ENCODE data around the gene TRIP11. TPM values are rescaled to one million over a fixed set of nuclear protein-coding genes. Genes with fewer than 3 reads are reported as not detected.
"Not testable (repeated sequence)": the region's sequence is repeated elsewhere in the genome, so short reads cannot be mapped to it uniquely, and the experiment has no call there.

Gene TRIP11
- 10 to 100 TPM; 39.7 to 64.1 (median 41.1) TPM for total RNA-seq

DNA sequence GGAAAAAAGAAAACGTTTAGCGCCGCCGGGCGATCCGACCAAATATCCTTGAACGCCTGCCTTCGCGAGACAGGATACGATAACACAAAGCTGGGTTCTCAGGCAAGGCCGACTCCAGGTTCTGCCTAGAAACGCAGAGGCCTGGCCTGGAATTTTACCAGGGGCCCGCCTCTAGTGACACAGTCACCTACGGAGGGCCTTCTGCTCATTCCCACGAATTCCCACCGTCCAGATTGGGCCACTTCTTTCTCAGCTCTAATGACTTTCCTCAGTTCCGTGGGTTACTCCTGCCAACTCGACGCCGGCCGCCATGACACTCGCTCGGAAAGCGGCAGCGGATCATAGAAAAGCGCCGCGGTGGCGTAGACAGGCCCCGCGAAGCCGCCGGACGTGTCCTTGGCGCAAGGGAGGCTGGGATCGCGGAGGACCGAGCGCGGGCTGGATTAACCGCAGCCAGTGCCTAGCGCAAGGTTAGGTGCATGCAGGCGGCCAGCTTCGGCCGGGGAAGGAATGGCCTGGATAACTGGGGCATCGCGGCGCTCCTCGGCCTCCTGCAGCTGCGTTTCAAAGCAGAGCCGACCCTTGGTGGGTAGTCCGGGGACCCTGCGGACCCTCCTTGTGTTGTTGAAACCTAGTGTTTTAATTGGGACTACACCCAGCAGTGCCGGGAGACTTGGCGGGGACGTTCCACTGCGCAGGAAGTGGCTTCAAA, at the start of gene TRIP11:
Gene TRIP11 (minus strand): TSS at position 341 of the 712 bp plus-strand sequence. CDS start 374 bp downstream, outside the sequence.
- no peaks in the 10 kb centered on the region for H3K36me3 ChIP-seq
- no peaks in the 10 kb centered on the region for H3K9me3 ChIP-seq
- peak; percentile 88 to 92 for DNase-seq (ENCODE audit: low spot score in 2 of 2)
- intact Hi-C loops (cut with DNase I; ENCODE audit: low total_unique reads), result no loop called here
- H3K27me3 ChIP-seq, result no peaks in the 10 kb centered on the region
- TF ChIP-seq, protein P1, sequence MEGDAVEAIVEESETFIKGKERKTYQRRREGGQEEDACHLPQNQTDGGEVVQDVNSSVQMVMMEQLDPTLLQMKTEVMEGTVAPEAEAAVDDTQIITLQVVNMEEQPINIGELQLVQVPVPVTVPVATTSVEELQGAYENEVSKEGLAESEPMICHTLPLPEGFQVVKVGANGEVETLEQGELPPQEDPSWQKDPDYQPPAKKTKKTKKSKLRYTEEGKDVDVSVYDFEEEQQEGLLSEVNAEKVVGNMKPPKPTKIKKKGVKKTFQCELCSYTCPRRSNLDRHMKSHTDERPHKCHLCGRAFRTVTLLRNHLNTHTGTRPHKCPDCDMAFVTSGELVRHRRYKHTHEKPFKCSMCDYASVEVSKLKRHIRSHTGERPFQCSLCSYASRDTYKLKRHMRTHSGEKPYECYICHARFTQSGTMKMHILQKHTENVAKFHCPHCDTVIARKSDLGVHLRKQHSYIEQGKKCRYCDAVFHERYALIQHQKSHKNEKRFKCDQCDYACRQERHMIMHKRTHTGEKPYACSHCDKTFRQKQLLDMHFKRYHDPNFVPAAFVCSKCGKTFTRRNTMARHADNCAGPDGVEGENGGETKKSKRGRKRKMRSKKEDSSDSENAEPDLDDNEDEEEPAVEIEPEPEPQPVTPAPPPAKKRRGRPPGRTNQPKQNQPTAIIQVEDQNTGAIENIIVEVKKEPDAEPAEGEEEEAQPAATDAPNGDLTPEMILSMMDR (IDR thresholded peaks at IDR 0.05), result no peak
- peak; percentile 50 for TF ChIP-seq POLR2A (IDR thresholded peaks at IDR 0.05)
- peak; percentile 79 to 92 (median 80) for TF ChIP-seq POLR2AphosphoS5 (IDR thresholded peaks at IDR 0.05)
- peak within 1 kb of the TSS; percentile 95 to 99 for H3K27ac ChIP-seq
- peaks cover 0 to 5% of the 10 kb centered on the region in 2 donors for H3K4me1 ChIP-seq
- peak within 1 kb of the TSS; percentile 70 to 85 (median 84) for H3K4me3 ChIP-seq

DNA sequence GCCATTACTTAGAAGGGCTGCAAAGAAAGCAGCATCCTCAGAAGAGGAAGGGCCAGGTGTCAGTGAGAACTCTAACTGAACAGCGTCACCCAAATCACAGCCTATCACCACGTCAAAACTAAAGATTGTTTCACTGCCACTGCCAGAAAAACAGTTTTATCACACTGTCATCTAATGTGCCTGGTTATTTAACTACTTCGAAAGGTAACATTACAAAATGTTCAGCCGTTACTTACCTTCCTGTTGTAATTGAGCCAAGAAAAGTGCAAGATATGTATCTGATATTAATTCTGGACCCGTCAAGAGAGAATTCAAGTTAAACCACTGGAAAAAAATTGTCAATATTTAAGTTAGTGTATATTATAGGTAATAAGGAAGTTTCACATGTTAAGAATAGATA, 48.6 kb upstream of the TRIP11 start:
- TF ChIP-seq POLR2A (IDR thresholded peaks at IDR 0.05), result no peak
- no peak for TF ChIP-seq POLR2AphosphoS5 (IDR thresholded peaks at IDR 0.05)
- TF ChIP-seq, protein P1 (IDR thresholded peaks at IDR 0.05), result no peak
- H3K4me1 ChIP-seq, result no peaks in the 10 kb centered on the region
- no peak for DNase-seq (ENCODE audit: low spot score in 2 of 2)
- H3K27ac ChIP-seq, result no peak overlapping the region
- H3K27me3 ChIP-seq, result no peaks in the 10 kb centered on the region
- intact Hi-C loops (cut with DNase I; ENCODE audit: low total_unique reads), result no loop called here
- H3K9me3 ChIP-seq, result no peaks in the 10 kb centered on the region
- H3K36me3 ChIP-seq, result no peaks in the 10 kb centered on the region
- H3K4me3 ChIP-seq, result no peak overlapping the region

DNA sequence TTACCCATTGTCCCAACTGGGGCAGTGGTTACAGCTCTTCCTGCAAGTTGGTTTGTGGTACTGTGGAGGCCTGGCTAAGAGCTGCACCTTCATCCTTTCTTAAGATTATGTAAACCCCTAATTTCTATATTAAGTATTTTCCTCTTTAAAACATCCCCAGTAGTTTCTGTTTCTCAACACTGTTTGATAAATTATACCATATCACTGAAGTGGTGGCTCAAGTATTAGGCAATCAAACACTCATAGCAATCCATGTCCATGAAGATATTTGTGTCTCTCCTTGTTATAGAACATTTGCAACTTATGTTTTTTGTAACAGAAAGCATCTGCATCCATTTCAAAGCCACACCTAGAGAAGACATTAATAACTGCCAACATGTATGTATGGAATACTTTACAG, 34.7 kb upstream of the TRIP11 start:
- no peak for DNase-seq (ENCODE audit: low spot score in 2 of 2)
- H3K27ac ChIP-seq, result no peak overlapping the region
- H3K36me3 ChIP-seq, result peaks cover 2% of the 10 kb centered on the region
- intact Hi-C loops (cut with DNase I; ENCODE audit: low total_unique reads), result no loop called here
- TF ChIP-seq, protein P1 (IDR thresholded peaks at IDR 0.05), result no peak
- TF ChIP-seq POLR2A (IDR thresholded peaks at IDR 0.05) (no peak), POLR2AphosphoS5 (IDR thresholded peaks at IDR 0.05) (no peak)
- no peaks in the 10 kb centered on the region for H3K27me3 ChIP-seq
- H3K4me3 ChIP-seq, result no peak overlapping the region
- H3K9me3 ChIP-seq, result no peaks in the 10 kb centered on the region
- no peaks in the 10 kb centered on the region for H3K4me1 ChIP-seq

DNA sequence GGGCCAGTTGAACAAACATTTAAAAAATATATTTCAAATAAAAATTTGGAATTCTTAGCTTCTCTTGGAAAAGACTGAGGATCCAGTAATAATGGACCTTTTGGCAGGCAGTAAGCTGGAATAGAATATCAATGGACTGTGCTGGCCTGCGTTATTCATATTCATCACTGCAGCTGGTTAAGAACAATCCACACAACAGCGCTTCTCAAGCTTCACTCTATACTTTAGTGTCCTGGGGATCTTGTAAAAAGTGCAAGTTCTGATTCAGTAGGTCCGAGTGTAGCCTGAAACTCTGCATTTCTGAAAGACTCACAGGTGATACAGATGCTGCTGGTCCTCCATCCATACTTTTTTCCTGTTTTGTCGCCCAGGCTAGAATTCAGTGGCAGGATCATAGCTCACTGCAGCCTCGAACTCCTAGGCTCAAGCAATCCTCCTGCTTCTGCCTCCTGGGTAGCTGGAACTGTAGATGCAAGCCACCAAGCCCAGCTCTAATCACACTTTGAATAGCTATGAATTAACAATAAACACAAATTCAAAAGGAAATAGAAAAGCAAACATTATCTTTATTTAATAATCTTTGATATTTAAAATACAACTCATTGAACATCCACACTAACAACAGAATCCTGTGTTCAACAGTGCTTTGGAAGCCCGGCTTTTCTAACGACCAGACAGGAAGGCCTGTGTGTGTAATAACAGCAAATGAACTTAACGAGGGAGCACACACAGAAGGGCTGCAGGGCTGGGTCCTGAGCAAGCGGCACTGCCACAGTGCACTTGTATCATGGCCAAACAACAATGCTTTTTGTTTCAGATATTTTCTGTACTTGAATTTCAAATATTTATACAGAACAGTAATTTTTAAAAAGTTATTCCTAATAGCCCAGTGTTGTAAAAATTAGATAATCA, 18.4 kb upstream of the TRIP11 start:
- H3K4me1 ChIP-seq, result no peaks in the 10 kb centered on the region
- no peak for TF ChIP-seq POLR2A (IDR thresholded peaks at IDR 0.05)
- no peak for TF ChIP-seq POLR2AphosphoS5 (IDR thresholded peaks at IDR 0.05)
- TF ChIP-seq, protein P1 (IDR thresholded peaks at IDR 0.05), result no peak

DNA sequence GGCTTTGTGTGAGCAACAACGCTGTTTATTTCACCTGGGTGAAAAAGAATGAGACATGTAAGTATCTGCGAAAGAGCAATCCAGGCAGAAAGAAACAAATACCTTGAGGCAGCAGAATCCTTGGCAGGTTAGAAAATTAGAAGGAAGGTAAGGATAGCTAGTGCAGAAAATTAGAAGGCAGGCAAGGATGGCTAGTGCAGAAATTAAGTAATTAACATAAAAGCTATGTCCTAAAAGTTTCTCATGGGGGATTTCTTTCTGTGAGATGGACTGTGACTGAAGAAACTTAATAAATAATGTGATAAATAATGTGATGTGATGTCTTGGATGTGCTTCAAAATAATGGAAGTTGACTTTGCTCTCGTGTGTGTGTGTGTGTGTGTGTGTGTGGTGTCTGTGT, 9.9 kb upstream of the TRIP11 start:
- Histone ChIP-seq H3K4me3 (no peak overlapping the region), H3K36me3 (no peaks in the 10 kb centered on the region), H3K27me3 (no peaks in the 10 kb centered on the region), H3K9me3 (peaks cover 0 to 6% of the 10 kb centered on the region in 2 donors), H3K27ac (no peak overlapping the region), H3K4me1 (no peaks in the 10 kb centered on the region)
- TF ChIP-seq POLR2A (IDR thresholded peaks at IDR 0.05), result no peak
- TF ChIP-seq, protein P1 (IDR thresholded peaks at IDR 0.05), result no peak
- TF ChIP-seq POLR2AphosphoS5 (IDR thresholded peaks at IDR 0.05), result no peak
- intact Hi-C loops (cut with DNase I; ENCODE audit: low total_unique reads), result no loop called here
- no peak for DNase-seq (ENCODE audit: low spot score in 2 of 2)

More for the DNA sequence above, 18.4 kb upstream of the TRIP11 start:
- no peaks in the 10 kb centered on the region for H3K9me3 ChIP-seq
- H3K36me3 ChIP-seq, result no peaks in the 10 kb centered on the region
- no peak for DNase-seq (ENCODE audit: low spot score in 2 of 2)
- no peak overlapping the region for H3K4me3 ChIP-seq
- no peaks in the 10 kb centered on the region for H3K27me3 ChIP-seq
- intact Hi-C loops (cut with DNase I; ENCODE audit: low total_unique reads), result no loop called here
- no peak overlapping the region for H3K27ac ChIP-seq

DNA sequence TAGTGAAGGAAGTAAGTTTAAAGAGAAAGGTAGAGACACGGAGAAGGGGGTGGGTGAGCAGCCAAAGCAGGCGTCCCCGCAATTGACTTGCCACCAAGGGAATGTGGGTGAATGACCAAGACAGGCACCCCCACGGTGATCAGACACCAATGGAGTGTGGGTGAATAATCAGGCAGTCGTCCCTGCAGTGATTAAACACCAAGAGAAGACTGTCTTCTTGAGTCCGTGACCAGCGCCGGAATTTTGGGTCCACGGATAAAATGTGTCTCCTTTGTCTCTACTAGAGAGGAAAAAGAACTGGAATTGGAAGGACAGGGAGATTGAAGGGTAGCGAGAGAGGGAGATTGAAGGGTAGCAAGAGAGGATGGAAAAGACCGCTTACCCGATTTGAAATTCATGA, 9.4 kb upstream of the TRIP11 start:
- H3K4me3 ChIP-seq; H3K27me3 ChIP-seq; H3K36me3 ChIP-seq; DNase-seq (ENCODE audit: low spot score in 2 of 2); H3K27ac ChIP-seq; intact Hi-C loops (cut with DNase I; ENCODE audit: low total_unique reads); H3K9me3 ChIP-seq; H3K4me1 ChIP-seq: not testable (repeated sequence)

DNA sequence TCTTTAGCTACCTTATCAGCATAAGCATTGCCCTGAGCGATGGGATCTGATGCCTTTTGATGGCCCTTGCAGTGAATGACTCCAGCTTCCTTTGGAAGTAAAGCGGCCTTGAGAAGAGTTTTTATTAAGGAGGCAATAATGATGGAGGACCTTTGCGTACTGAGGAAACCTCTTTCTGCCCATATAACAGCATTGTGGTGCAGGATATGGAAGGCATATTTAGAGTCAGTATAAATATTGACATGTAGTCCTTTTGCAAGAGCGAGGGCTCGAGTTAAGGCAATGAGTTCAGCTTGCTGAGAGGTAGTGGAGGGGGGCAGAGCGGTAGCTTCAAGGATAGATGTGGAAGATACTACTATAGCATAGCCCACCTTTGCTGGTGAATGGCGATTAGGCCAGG, 6.0 kb upstream of the TRIP11 start:
- H3K4me1 ChIP-seq; H3K9me3 ChIP-seq; H3K27ac ChIP-seq; intact Hi-C loops (cut with DNase I; ENCODE audit: low total_unique reads); H3K36me3 ChIP-seq; DNase-seq (ENCODE audit: low spot score in 2 of 2); H3K27me3 ChIP-seq; H3K4me3 ChIP-seq: not testable (repeated sequence)

Data from breast epithelium (tissue), 4 donors.